Endothelial cell (in vitro differentiated cells): Measurements from ENCODE around the gene MUC4. TPM values are rescaled to one million over a fixed set of nuclear protein-coding genes. Genes with fewer than 3 reads are reported as not detected.
"Not testable (repeated sequence)": the region's sequence is repeated elsewhere in the genome, so short reads cannot be mapped to it uniquely, and the experiment has no call there.

ENCODE experiments used
- DNase-seq: peaks from one replicate; pipeline ENCODE4 v3.0.0; 2021; ENCODE audit warnings: low spot score
- H3K27ac Mint-ChIP-seq: one replicate; pipeline ENCODE4 v1.8.0; 2021; ENCODE audit warnings: mixed read lengths, inconsistent platforms; ENCODE audit not compliant: unreplicated experiment
- H3K27me3 Mint-ChIP-seq: one replicate; pipeline ENCODE4 v1.8.0; 2021; ENCODE audit warnings: mild to moderate bottlenecking, moderate library complexity, mixed read lengths, inconsistent platforms; ENCODE audit not compliant: unreplicated experiment
- H3K36me3 Mint-ChIP-seq: one replicate; pipeline ENCODE4 v1.8.0; 2021; ENCODE audit warnings: mild to moderate bottlenecking, low read depth, mixed read lengths, inconsistent platforms; ENCODE audit not compliant: unreplicated experiment
- H3K4me1 Mint-ChIP-seq: one replicate; pipeline ENCODE4 v1.8.0; 2021; ENCODE audit warnings: mild to moderate bottlenecking, mixed read lengths, inconsistent platforms; ENCODE audit not compliant: unreplicated experiment
- H3K4me3 Mint-ChIP-seq: one replicate; pipeline ENCODE4 v1.8.0; 2021; ENCODE audit warnings: mild to moderate bottlenecking, mixed read lengths, inconsistent platforms; ENCODE audit not compliant: unreplicated experiment
- H3K9me3 Mint-ChIP-seq: one replicate; pipeline ENCODE4 v1.8.0; 2021; ENCODE audit warnings: mixed read lengths, inconsistent platforms; ENCODE audit not compliant: unreplicated experiment
- CTCF ChIP-seq: fragments of 200-600 bp; sonication (generic); IDR thresholded peaks from one replicate; pipeline ENCODE4 v1.5.0; 2021; ENCODE audit warnings: antibody characterized with exemption; ENCODE audit not compliant: unreplicated experiment
- total RNA-seq: library from RNA; stranded (reverse); fragmentation: NEBNext Ultra II Directional; extraction: Animal tissue kit (Norgen Biotek cat#: 25700); gene quantifications from one replicate; pipeline ENCODE4 v1.2.1, GENCODE V29; 2021; ENCODE audit not compliant: unreplicated experiment

The MUC4 gene
- total RNA-seq, 1 donor from 2014 or later, result 0.05 TPM

DNA sequence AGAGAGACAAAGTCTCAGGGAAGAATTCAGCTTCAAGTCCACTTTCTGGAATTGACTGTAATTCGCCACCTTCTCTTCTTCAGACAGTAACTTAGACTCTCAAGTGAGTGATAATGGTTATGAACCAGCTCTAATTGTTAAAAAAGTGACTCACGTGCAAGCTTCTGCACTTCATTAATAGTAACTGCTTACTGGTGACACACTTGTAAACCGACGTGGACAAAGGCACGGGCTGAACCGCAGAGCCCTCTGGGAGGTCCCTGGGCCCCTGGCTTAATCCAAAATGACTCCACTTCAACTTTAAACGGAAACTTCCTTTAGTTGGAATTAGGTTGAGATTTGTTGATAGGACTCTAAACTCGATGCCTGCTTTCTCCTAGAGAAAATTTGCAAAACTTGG lies 17.0 kb downstream of the MUC4 start:
- H3K36me3 Mint-ChIP-seq, result peaks cover 14% of the 10 kb centered on the region
- no peak for TF ChIP-seq CTCF
- no peaks in the 10 kb centered on the region for H3K9me3 Mint-ChIP-seq
- H3K4me3 Mint-ChIP-seq, result no peak overlapping the region
- no peak for DNase-seq
- no peak overlapping the region for H3K27ac Mint-ChIP-seq
- peaks cover 4% of the 10 kb centered on the region for H3K27me3 Mint-ChIP-seq
- peaks cover 2% of the 10 kb centered on the region for H3K4me1 Mint-ChIP-seq

GRCh38 chr3:195792621-195793020 lies 19.1 kb downstream of the MUC4 start:
- H3K9me3 Mint-ChIP-seq, DNase-seq, H3K27ac Mint-ChIP-seq, H3K27me3 Mint-ChIP-seq, H3K4me3 Mint-ChIP-seq, H3K4me1 Mint-ChIP-seq: not testable (repeated sequence)
- H3K36me3 Mint-ChIP-seq, result peaks cover 29% of the 10 kb centered on the region

DNA sequence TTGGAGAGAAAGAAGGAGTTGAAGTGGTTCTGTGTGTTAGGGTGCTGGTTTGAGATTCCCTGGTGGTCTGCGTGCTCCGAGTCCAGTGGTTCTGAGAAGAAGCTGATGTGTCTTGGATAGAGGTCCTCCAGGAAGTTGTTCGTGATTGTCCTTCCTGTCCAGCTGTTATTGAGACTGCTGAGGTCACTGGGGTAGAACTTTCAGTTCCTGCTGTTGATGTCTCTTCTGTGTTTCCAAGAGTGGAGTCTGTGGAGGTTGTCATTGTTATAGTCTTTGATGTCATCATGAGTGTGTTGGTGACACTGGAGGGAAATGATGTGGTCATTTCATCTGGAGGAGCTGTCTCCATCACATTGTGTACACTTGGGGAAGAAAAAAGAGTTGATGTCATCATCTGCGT lies 20.8 kb downstream of the MUC4 start:
- no peak for DNase-seq
- Mint-ChIP-seq H3K27ac (no peak overlapping the region), H3K27me3 (peaks cover 15% of the 10 kb centered on the region), H3K9me3 (peaks cover 7% of the 10 kb centered on the region), H3K4me1 (peaks cover 10% of the 10 kb centered on the region), H3K4me3 (no peak overlapping the region), H3K36me3 (peaks cover 38% of the 10 kb centered on the region)
- TF ChIP-seq CTCF, result no peak

DNA sequence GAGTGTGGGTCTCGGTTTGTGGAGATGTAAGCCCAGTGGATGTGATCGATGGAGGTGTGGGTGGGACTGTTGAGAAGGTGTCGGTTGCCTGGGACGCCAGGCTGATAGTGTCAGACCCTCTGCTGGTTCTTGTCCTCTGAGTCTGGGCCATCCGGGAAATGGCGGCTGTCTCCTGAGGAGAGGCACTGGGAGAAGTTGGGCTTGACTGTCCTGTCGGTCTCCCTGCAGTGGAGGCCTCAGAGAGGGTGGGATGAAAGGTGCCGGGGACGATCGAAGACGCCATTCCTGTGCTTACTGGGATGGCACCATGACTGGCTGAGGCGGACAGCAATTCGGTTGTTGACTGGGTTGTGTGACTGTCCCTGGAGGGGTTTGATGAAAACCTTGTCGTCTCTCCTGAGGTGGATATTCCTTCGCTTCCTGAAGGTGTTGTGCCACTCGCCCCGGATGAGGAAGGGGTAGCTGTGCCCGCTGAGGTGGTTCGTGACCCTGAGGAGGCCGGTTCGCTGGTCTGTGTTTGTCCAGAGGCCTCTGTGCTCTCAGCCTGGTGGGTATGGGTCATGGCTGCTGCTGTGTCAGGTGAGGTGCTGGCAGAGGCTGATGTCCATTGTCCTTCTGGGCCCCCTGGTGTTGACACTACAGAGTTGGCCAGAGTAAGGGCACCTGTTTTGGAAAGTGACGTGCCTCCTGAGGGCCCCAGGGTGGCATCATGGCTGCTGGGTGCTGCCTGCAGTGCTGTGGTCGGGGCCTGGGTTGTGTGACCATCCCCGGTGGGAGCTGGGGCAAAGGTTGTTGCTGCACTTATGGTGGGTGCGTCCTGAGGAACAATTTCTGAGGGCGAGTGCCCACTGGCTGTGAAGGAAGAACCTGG lies 22.8 kb downstream of the MUC4 start:
- peaks cover 57% of the 10 kb centered on the region for H3K36me3 Mint-ChIP-seq
- H3K4me3 Mint-ChIP-seq, result peak overlapping the region; percentile 61

DNA sequence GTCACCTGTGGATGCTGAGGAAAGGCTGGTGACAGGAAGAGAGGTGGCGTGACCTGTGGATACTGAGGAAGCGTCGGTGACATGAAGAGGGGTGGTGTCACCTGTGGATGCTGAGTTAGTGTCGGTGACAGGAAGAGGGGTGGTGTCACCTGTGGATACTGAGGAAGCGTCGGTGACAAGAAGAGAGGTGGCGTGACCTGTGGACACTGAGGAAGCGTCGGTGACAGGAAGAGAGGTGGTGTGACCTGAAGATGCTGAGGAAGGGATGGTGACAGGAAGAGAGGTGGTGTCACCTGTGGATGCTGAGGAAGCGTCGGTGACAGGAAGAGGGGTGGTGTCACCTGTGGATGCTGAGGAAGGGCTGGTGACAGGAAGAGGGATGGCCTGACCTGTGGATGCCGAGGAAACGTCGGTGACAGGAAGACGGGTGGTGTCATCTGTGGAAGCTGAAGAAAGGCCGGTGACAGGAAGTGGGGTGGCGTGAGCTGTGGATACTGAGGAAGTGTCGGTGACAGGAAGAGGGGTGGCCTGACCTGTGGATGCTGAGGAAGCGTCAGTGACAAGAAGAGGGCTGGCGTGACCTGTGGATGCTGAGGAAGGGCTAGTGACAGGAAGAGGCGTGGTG lies 25.8 kb downstream of the MUC4 start:
- H3K36me3 Mint-ChIP-seq, result peaks cover 65% of the 10 kb centered on the region

More for the DNA sequence above, 22.8 kb downstream of the MUC4 start:
- DNase-seq, result no peak
- Mint-ChIP-seq H3K9me3 (peaks cover 26% of the 10 kb centered on the region), H3K27me3 (peaks cover 34% of the 10 kb centered on the region), H3K27ac (peak overlapping the region; percentile 61), H3K4me1 (peaks cover 21% of the 10 kb centered on the region)
- TF ChIP-seq CTCF, result no peak

GRCh38 chr3:195784031-195784430 lies 27.7 kb downstream of the MUC4 start:
- Mint-ChIP-seq H3K27ac (peak overlapping the region; percentile 89), H3K4me3 (peak overlapping the region; percentile 83), H3K36me3 (peaks cover 57% of the 10 kb centered on the region)

More for the DNA sequence above, 25.8 kb downstream of the MUC4 start:
- Mint-ChIP-seq H3K4me1 (peaks cover 26% of the 10 kb centered on the region), H3K27me3 (peaks cover 42% of the 10 kb centered on the region), H3K4me3 (peak overlapping the region; percentile 62), H3K27ac (peak overlapping the region; percentile 72), H3K9me3 (peaks cover 41% of the 10 kb centered on the region)
- not testable (repeated sequence) for DNase-seq

GRCh38 chr3:195781236-195781635 lies 30.5 kb downstream of the MUC4 start:
- Mint-ChIP-seq H3K9me3 (peaks cover 43% of the 10 kb centered on the region), H3K27me3 (peaks cover 42% of the 10 kb centered on the region), H3K36me3 (peaks cover 42% of the 10 kb centered on the region), H3K4me1 (peaks cover 21% of the 10 kb centered on the region), H3K27ac (peak overlapping the region; percentile 78), H3K4me3 (peak overlapping the region; percentile 73)
- not testable (repeated sequence) for DNase-seq

More at GRCh38 chr3:195784031-195784430, 27.7 kb downstream of the MUC4 start:
- H3K9me3 Mint-ChIP-seq, result peaks cover 46% of the 10 kb centered on the region
- not testable (repeated sequence) for DNase-seq
- peaks cover 26% of the 10 kb centered on the region for H3K4me1 Mint-ChIP-seq
- H3K27me3 Mint-ChIP-seq, result peaks cover 43% of the 10 kb centered on the region
